Measurements from ENCODE around the gene USP8.
"Not testable (repeated sequence)": the region's sequence is repeated elsewhere in the genome, so short reads cannot be mapped to it uniquely, and the experiment has no call there.

USP8 gene

DNA sequence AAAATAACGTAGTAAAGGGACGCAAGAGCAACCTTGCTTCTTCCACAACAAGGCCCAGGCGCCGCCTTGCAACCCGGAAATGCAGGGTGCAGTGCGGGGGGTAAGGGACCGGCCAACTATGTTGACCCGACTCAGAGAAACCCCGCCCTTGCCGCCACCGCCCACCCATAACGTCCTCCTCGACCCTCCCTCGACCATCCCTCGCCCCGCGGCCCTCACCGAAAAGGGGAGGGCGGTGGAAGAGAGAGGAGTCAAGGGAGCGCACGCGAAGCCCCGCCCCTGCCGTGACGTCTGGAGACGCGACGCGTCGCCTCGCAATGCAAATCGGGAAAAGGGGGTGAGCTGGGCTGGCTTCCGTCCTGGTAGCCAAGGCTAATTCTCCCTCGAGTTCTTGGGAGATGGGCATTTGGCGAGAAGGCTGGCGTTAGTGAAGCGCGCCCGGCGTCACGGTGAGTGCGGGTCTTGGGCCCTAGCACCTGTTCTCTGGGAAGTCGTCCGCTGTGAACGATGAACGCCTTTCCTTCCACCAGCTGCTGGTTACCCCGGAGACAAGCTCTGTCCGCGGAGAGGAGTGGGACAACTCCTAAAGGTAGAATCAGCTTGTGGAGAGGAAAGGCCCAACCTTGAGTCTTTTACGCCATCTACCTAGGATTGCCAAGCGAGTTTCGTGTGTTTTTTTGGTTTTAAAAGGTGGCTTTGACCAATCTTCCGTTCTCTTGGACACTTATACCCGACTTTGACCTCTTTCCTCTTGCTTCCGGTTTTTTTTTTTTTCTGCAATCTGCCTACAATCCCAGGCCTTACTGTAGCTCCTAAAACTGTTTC is at the start of gene USP8:
USP8 (plus strand) TSS at position 340 of the 825 bp plus-strand sequence. CDS start 14,669 bp downstream, outside the sequence.
- peak; percentile 87 for DNase-seq (ENCODE audit: low read depth, low spot score)

DNA sequence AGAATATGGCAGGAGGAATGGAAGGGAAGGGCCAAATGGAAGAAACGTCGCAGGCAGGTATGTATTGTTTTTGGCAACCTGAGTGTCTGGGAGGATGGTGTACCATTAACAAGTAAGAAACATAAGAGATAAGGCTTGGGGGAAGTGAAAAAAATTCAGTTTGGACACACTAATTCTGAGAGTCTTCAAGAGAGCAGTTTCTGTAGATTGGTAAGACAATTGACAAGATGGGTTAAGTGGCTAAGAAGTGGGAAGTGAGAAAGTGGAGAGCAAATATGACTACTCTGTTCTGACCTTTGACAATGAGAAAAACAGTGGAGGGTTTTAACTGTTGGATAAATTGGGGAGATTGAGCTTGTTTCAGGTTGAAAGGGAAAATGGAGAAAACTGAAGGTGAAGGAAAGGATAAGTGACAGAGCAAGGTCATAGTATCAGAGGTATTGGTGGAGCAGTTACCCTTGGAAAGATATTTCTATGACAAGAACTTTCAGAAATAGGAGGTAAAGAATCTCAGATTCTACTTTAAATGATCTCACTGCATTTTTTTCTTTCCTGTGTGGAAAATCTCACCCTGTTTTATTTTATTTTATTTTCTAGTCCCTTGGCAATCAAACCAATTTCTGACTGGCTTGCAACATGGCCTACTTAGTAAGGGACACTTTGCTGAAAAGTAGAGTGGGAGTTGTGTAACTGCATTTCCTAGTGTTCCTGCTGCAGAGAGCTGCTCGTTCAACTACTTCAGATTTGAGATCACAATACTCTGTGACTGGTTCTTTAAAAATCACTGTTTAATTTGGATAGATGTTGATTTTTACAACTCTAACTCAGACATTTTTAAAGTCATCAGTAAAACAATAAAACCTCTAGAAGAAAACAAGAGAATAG is 46.1 kb upstream of the USP8 start:
- no peak for DNase-seq (ENCODE audit: low read depth, low spot score)

DNA sequence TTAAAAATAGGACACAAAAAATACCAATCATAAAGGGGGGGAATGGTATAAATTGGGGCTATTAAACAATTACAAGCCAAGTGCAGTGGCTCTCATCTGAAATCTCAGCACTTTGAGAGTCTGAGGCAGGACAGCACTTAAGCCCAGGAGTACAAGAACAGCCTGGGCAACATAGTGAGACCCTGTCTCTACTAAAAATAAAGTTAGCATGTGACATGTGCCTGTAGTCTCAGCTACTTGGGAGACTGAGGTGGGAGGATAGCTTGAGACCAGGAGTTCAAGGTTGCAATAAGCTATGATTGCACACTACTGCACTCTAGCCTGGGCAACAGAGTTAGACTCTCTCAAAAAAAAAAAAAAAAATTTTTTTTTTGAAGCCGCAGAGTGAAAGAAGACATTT is 45.4 kb upstream of the USP8 start:
- DNase-seq (ENCODE audit: low read depth, low spot score): no peak

DNA sequence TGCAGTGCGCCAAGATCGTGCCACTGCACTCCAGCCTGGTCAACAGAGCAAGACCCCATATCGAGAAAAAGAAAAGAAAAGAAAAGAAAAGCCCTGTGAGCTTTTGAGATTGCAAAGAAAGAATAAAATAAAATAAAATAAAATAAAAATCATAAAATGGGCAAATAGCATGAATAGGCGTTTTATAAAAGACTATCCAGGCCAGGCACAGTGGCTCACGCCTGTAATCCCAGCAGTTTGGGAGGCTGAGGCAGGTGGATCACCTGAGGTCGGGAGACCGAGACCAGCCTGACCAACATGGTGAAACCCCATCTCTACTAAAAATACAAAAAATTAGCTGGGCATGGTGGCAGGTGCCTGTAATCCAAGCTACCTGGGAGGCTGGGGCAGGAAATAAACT is 44.8 kb upstream of the USP8 start:
- DNase-seq (ENCODE audit: low read depth, low spot score): not testable (repeated sequence)

DNA sequence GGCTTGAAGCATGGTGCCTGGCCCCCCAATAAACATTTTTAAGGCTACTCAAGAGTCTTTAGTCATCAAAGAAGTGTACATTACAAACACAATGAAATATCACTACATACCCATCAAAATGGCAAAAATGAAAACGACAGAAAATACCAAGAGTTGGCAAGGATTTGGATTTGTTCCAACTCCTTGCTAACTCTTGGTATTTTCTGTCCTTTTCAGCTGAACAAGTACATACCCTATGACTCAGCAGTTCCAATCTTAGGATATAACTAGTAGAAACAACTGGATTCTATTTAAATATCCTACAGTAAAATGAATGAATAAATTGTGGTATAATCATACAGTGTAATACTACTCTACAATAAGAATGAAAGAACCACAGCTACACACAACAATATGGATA is 44.1 kb upstream of the USP8 start:
- DNase-seq (ENCODE audit: low read depth, low spot score): no peak

DNA sequence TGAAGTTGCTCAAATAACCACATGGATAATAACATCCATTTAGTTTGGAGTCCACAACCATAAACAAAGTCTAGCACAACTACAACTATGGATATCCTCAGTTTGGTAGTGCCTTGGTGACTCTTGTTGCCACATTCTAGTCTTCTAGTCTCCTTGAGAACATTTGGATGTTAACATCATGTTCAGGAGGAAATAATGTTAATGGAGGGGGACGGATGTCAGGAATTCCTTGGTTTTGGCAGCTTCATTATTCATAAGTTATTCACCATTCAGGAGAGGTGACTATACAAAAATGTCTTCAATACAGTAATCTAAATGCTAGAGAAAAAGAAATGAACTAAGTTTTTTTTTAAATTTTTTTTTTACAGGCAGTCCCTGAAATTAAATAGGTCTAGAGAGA is 42.8 kb upstream of the USP8 start:
- DNase-seq (ENCODE audit: low read depth, low spot score): no peak

DNA sequence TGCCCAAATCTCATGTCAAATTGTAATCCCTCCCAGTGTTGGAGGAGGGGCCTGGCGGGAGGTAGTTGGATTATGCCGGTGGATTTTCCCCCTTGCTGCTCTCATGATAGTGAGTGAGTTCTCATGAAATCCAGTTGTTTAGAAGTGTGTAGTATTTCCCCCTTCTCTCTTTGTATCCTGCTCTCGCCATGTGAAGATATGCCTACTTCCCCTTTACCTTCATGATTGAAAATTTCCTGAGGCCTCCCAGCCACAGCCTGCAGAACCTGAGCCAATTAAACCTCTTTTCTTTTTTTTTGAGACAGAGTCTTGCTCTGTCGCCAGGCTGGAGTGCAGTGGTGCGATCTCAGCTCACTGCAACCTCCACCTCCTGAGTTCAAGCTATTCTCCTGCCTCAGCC is 41.8 kb upstream of the USP8 start:
- not testable (repeated sequence) for DNase-seq (ENCODE audit: low read depth, low spot score)

DNA sequence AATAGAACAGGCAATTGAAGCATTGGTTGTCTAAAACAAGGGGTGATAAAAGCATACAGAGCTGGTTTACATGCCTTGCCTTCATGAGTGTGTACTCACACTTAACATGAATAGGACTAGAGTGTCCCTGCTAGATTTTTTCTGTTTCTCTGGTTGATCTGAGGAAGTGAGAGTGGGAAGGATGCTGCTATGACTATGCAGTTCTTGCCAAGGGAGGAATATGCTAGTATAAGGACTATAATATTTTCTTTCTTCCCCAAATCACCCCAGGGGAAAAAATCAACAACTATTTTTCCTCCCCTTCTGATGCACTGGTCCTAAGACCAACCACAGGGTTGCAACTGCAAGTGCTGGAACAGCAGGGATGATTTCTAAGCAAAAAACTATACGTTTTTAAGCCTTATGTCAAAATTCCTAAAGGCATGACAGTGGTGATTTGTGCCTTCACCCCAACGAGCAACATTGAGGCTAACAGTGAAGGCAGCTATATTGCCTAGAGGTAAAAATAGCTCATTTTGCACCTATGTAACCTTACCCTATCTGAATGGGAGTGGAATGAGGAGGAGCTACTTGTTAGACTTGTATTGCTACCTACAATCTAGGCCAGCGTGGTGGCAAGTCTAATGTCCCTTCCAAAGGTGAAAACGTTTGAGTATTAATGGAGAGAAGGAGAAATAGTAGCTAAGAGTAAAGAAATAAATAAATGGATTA is 33.5 kb upstream of the USP8 start:
- DNase-seq (ENCODE audit: low read depth, low spot score): no peak

DNA sequence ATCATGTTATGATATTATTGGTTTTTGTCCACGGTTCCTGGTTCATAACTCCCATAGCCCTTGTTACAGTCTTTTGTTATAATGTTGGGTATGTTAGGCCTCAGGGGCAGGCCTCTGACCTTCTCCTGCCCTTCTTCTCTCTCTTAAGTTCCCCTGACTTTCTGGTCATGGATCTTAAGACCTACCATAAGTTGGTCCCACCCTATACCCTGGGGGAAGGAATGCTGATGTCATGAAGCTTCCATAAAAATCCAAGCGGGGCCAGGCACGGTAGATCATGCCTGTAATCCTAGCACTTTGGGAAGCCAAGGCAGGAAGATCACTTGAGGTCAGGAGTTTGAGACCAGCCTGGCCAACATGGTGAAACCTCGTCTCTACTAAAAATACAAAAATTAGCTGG is 32.6 kb upstream of the USP8 start:
- DNase-seq (ENCODE audit: low read depth, low spot score): not testable (repeated sequence)

DNA sequence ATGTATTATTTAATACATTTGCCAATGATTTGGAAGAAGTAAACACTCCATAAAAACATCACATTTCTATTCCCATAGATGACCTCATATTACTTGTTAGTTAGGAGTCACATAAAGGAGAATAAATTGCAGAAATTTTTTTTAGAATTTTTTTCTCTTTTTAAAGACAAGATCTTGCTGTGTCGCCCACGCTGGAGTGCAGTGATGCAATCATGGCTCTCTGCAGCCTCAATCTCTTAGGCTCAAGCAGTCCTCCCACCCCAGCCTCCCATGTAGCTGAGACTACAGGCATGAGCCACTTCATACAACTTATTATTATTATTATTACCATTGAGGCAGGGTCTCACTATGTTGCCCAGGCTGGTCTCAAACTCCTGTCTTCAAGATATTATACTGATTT is 12.3 kb upstream of the USP8 start:
- DNase-seq (ENCODE audit: low read depth, low spot score): no peak

DNA sequence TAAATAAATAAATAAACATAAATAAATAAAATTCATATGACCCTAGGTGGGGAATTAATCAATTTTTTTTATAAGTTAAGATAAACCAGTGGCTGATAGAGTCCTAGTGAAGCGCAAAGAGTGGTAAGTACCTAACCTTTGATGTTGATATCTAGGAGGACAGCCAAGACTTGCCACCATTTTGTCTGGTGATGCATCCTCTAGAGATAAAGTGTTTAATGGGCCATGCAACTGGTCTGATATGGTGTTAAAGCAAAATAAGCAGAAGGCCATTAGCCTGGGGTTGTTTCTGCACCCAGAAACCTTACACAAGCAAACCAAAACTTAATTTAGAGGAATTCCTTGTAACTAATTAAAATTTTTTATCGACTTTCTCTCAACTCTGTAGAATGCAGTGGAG is 9.6 kb upstream of the USP8 start:
- no peak for DNase-seq (ENCODE audit: low read depth, low spot score)

DNA sequence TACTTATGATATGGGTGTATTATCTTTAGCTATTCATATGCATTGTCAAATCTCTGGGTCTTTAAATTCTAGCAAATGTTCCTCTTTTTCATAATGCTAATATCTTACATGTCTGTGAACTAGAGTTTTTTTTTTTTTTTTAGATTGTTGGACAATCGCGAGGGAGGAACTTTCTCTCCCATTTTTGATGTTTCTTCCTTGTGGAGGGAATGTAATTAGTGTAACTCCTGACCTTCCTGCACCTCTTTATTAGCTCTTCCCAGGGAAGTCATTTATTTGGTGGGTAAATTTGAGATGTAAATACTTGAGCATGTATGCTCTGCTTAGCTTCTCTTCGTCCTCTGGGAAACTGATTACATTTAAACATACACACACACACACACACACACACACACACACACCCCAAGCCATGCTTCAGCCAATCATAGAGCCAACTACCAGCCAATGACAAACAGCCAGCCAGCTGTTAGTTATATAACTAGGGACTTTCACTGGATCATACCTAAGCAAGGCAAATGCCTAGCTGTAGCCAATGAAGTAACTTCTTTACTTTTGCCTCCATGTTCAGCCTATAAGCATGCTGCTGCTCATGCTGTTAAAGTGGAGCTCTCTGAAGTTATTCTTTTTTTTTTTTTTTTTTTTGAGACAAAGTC is 8.3 kb upstream of the USP8 start:
- DNase-seq (ENCODE audit: low read depth, low spot score): no peak

DNA sequence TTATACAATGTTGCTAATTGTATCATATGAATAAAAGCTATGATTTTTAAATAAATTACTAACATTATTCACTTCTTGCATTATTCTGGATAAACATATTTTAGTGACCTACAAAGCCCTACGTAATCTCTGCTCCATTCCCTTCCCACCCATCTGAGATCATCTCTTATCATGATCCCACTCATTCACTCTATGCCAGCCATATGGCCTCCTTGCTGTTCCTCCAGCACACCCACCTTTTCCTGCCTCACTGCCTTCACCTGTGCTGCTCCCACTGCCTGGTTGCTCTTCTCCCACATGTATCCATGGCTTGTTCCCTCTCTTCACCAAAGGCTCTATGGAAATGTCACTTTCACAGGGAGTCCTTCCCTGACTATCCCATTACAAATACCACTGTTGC is 7.3 kb upstream of the USP8 start:
- no peak for DNase-seq (ENCODE audit: low read depth, low spot score)

DNA sequence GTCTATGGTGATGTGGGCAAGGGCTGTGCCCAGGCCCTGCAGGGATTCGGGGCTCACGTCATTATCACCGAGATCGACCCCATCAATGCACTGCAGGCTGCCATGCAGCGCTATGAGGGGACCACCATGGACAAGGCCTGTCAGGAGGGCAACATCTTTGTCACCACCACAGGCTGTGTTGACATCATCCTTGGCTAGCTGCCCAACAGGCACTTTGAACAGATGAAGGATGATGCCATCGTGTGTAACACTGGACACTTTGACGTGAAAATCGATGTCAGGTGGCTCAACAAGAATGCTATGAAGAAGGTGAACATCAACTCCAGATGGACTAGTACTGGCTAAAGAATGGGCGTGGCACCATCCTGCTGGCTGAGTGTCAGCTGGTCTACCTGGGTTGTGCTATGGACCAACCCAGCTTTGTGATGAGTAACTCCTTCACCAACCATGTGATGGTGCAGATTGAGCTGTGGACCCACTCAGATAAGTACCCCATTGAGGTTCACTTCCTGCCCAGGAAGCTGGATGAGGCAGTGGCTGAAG is 6.1 kb upstream of the USP8 start:
- no peak for DNase-seq (ENCODE audit: low read depth, low spot score)

DNA sequence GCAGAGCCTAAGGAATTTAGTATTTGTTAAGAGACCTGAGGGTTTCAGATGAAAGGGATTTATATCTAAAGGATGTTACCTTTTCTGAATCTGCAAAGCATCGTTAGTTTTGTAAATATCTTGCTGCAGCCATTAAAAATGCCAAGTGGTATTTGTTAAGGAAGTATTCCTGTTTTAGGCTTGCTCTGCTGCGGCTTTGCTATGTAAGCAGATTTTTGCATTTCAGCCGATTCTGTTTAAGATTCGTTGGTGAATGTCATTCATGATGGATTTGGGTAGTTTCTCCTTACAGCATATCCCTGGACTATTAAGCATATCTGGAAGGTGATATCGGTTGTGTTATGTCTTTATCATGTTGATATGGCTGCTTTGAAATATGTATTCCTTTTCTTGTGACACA is 1.0 kb downstream of the USP8 start:
- DNase-seq (ENCODE audit: low read depth, low spot score): no peak

DNA sequence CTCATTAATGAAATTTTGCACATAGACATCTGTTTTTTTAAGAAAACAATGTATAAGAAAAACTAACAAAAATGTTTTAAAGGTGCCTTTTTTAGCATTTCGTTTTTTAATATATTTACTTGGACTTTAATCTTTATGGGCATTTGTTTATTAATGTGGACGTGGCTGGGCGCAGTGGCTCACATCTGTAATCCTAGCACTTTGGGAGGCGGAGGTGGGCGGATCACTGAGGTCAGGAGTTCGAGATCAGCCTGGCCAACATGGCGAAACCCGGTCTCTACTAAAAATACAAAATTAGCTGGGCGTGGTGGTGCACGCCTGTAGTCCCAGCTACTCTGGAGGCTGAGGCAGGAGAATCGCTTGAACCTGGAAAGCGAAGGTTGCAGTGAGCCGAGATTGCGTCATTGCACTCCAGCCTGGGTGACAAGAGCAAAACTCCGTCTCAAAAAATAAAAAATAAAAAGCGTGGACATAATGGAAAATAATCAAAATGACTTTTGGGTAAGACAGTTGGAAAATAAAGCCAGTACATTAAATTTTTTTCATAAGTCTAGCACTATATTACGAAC is 1.6 kb downstream of the USP8 start:
- not testable (repeated sequence) for DNase-seq (ENCODE audit: low read depth, low spot score)

DNA sequence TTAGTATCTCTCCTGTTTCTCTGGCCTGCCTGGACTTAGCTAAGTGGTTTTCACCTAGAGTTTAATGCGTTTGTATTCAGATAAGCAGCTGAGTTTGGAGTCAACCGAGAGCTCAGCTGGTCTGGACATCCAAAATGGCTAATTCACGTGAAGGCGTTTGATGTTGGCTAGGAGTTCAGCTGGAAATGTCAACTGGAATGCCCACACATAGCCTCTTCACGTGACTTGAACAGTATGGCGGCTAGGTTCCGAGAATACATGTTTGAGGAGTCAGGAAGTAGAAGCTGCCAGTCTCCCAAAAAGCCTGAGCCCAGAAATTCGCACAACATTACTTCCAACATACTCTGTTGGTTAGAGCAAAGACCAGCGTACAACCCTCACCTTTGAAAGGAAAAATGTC is 2.2 kb downstream of the USP8 start:
- no peak for DNase-seq (ENCODE audit: low read depth, low spot score)

DNA sequence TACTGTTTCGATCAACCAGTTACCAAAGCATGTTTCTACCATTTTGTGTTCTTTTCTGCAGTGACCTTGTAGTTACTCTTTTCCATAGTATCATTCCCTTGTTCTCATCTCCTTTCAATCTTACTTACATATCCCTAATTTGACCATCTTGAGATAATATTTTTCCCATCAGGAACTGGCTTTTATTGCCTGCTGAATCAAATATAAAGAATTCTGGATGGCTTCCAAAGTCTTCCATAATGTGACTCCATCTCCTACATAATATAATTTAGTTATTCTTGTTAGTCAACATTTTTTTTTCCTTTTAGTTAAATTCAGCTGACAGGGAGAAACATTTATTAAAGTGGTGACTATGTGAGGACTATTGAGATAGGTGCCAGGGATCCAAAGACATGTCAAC is 7.0 kb downstream of the USP8 start:
- DNase-seq (ENCODE audit: low read depth, low spot score): no peak

DNA sequence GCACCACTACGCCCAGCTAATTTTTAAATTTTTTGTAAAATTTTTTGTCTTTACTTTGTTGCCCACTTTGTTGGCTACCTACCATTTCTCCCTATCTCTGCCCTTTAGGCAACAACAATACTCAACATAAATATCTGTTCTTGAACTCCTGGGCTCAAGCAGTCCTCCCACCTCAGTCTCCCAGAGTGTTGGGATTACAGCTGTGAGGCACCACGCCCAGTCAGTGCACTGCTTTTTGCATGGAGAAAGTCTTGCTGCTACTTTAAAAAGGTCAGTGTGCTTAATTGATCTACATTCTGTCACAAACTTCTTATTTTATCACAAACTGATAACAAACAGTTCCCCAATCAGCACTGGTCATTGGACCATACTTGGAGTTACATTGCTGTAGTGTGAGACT is 8.0 kb downstream of the USP8 start:
- no peak for DNase-seq (ENCODE audit: low read depth, low spot score)

DNA sequence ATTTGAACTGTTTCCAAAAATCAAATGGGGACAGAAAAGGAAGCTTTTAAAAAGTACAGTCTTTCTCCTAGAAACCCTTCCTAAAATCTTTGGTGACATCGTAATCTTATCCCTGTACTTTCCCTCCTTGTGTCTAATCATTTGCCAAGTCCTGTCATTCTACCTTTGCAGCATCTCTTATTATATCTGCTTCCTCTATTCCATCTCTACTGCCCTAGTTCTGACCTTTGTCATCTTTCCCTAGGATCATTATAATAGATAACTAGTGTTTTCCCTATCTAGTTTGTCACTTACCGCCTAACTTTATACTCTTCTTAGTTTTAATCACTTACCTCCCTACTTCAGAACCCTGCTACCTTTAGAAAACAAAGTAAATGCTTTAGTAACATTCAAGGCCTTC is 11.6 kb downstream of the USP8 start:
- DNase-seq (ENCODE audit: low read depth, low spot score): no peak

DNA sequence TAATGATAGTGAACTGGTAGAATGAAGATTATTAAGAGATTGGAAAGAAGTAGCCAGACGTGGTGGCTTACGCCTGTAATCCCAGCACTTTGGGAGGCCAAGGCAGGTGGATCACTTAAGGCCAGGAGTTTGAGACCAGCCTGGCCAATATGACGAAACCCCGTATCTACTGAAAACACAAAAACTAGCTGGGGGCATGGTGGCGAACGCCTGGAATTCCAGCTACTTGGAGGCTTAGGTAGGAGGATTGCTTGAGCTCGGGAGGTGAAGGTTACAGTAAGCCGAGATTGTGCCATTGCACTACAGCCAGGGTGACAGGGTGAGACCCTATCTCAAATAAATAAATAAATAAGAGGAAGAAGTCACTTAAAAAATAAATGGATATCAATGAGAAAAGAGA is 14.0 kb downstream of the USP8 start:
- DNase-seq (ENCODE audit: low read depth, low spot score): no peak

All from activated naive CD8-positive, alpha-beta T cell treated with anti-CD3 and anti-CD28 coated beads, Interleukin-2, amount 50 U/mL, for 16 hours (primary cell).